ENCODE data around the gene VIPR2.
"Not testable (repeated sequence)": the region's sequence is repeated elsewhere in the genome, so short reads cannot be mapped to it uniquely, and the experiment has no call there.

VIPR2 gene

DNA sequence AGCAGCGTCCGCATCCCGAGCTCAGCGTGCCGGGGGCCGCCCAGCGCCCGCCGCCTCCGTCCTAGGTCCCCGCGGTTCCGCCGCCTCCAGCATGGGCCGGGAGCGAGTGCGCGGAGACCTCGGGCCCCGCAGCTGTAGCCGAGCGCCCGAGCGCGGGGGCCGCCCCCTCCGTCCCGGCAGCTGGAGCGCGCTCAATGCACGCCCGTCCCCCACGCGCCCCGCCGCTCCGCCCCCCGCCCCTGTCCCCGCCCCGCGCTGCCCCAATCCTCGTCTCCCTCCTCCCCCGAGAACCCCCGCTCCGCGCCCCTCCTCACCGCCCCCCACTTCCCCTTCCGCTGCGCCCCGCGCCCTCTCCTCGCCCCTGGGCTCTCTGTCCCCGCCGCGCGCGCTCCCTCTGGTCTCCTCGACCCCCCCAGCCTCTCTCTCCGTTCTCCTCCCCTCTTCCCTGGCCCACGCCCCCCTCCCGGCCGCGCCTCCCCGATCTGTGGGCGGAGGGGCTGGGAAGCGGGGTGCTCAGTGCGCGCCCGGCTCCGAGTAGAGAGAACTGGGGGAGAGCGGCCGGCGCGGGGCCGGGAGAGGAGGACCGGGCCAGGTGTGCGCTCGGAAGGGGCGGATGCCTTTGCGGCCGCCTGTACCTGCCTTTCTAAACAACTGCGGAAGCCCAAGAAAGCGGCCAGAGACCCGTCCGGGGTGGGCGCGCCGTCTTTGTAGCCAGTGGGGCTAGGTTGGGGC lies at the start of gene VIPR2:
Gene VIPR2 (minus strand): TSS at position 110 of the 732 bp plus-strand sequence. CDS start 96 bp downstream, at position 14.
- DNase-seq (ENCODE audit: low read depth in 2 of 2): no peak

GRCh38 chr7:159193543-159194090 lies 49.0 kb upstream of the VIPR2 start:
- DNase-seq (ENCODE audit: low read depth in 2 of 2): no peak

DNA sequence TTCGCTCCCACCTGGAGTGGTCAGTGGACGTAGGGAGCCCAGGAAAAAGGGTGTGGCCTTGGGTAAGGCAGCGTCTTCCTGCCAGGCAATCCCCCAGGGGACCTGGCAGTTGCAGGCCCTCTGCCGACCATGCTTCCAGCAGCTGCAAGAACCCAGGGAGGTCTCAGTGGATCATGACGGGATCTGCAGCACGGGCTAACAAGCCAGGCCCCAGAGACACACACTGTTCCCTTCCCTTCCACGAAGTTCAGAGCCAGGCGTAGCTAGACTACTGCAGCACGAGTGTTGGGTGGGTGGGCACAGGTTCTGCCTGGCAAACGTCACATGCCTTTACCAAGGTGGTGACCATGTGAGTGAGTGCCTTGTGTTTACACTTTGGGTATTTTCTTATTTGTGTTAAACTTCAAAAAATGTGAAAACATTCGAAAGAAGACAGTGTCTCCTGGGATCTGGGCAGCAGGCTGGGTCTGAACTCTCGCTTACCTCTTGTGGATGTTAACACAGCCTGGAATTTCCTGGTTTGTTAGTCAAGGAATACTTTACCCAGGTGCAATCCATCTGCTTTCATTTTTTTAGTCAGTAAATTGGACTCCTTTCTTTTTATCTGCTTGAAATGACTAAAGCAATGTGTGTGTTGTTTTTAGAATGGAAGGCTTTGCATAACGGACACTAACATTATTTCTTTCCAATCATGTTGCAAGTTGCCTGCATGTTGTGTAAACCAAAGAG lies 48.2 kb upstream of the VIPR2 start:
- DNase-seq (ENCODE audit: low read depth in 2 of 2): no peak

DNA sequence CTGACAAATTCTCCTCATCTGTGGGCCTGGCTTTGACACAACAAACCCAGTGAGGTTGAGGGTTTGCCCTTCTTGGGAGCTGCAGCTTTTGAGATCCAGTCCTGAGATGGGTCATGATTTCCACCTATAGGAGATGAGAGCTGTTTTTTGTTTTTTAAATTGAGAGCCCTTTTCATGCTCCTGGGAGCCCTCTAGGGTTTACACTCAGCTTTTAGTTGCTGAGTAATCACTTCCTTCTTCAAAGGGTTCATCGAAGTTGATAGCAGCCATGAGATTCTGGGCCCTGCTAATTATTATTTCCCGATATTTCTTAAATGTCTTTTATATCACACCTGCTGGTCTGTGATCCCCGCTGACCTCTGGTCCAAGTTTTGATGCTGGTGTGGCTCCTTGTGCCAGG lies 47.3 kb upstream of the VIPR2 start:
- DNase-seq (ENCODE audit: low read depth in 2 of 2): no peak

DNA sequence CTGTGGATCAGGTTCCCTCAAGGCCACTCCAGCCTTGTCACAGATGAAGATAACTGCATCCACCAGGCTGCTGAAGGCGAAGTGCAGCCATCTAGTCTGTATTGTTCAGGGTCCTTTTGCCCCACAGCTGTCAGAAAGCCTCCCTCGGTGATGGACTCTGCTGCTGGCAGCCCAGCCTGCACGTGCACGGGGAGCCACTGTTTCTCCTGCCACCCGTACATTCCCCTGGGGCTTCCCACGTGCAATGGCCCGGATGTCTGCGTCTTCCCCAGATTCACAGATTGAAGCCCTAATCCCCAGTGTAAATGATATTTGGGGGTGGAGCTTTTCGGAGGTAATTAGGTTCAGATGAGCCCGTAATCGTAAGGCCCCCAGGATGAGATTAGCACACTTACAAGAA lies 46.6 kb upstream of the VIPR2 start:
- no peak for DNase-seq (ENCODE audit: low read depth in 2 of 2)

DNA sequence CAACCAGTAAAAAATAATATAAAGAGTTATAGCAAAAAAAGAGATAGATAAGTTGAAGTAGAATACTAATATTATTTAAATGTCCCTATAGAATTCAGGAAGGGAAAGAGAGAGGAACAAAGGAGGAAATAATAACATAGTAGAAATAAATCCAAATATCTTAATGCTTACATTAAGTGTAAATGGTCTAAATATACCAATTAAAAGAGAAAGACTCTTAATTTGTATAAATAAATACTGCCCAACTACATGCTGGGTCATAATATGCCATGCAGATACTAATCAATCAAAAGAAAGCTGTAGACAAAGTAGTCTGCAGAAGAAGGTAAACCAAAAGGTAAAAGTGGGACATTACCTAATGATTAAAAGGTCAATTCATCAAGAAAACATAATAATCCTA lies 43.3 kb upstream of the VIPR2 start:
- no peak for DNase-seq (ENCODE audit: low read depth in 2 of 2)

DNA sequence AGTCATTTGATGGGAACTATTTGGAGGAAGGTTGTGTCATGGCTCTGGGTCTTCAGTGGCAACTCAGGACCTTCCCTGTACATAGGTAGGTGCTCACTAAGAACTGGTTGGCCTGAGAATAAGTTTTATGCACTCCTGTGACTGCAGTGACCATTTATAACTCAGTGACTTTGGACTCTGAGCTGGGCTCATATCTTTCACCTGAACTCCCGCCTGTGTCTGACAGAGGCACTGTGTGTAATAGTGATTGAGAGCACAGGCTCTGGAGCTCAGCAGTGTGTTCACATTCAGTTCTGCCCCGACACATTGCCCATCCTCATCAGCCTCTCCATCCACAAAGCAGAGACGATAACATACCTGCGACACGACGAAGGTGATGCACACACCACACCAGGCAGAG lies 34.6 kb upstream of the VIPR2 start:
- DNase-seq (ENCODE audit: low read depth in 2 of 2): no peak

DNA sequence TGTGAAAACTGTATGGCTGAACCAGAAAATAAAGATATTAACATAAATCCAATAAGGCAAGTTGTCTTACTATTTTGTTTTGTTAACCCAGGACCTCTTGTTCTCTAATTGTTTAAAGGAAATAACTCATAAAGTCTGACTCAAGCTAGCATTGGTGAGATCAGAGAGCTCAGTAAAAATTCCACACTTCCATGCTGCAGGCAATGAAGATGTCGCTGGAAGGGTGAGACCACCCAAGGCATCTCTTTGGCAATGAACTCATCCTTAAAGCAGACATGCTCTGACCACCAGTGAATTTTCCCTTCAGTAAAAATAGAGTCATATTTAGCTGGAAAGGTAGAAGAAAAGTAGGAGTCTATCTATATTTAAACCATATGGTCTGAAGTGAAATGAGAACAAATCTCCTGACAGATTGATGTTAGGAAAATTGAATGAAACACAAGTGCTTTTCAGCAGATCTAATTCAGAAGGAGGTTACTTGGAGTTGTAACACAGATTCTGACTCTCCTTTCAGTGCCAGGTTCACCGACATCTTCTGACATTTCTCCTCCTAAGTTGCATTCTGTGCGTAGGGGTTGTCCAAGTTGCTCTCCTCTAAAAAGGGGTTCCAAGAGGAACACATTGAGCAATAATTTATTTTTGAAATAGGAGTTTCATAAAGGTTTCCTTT lies 32.8 kb upstream of the VIPR2 start:
- DNase-seq (ENCODE audit: low read depth in 2 of 2): no peak

- no peak for DNase-seq (ENCODE audit: low read depth in 2 of 2)
These were observed 31.1 kb upstream of the VIPR2 start for GRCh38 chr7:159175792-159176191.

DNA sequence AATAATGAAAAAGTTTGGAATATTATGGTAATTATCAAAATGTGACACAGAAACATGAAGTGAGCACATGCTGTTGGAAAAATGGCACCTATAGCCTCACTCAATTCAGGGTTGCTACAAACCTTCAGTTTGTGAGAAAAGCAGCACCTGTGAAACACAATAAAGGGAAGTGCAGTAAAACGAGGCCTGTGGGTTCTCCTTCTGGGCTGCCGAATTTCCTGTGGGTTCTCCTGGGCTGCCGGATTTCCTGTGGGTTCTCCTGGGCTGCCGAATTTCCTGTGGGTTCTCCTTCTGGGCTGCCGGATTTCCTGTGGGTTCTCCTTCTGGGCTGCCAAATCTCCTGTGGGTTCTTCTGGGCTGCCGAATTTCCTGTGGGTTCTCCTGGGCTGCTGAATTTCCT lies 30.4 kb upstream of the VIPR2 start:
- DNase-seq (ENCODE audit: low read depth in 2 of 2): not testable (repeated sequence)

DNA sequence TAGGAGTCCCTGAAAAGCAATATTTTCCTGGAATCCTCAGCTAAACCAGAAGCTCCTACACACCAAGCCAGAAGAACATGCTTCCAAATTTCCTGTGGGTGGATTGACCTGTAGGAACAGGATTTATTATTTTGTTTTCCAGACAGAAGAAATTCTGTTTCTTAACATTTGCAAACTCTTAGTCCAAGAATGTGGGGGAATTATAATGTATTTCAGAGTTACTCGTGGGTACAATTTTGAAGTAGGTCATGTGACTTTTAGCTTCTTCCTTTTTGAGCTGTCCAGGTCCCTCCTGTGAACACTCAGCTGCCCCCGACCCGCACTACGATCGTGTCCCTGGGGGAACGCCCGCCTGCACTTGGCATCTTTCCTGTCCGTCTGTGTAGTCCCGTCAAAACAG lies 27.7 kb upstream of the VIPR2 start:
- DNase-seq (ENCODE audit: low read depth in 2 of 2): no peak

DNA sequence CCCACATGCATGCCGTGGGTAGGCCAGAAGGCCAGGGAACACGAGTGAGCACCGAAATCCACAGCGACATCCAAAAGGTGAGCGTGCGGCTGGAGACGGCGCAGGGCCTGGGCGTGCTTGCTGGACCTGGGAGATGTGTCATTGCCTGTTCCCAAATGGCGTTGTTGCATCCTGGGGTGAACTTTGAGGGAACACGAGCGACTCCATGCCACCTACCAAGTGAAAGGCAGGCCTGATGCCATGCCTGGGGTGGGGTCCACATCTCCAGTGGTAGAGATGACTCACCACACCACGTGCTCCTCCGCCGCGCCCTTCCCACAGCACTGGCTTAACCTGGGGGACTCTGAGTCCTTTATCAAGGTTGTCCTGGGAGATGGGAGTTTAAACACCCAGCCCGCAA lies 24.7 kb upstream of the VIPR2 start:
- DNase-seq (ENCODE audit: low read depth in 2 of 2): no peak

GRCh38 chr7:159167139-159167538 lies 22.5 kb upstream of the VIPR2 start:
- DNase-seq (ENCODE audit: low read depth in 2 of 2): no peak

DNA sequence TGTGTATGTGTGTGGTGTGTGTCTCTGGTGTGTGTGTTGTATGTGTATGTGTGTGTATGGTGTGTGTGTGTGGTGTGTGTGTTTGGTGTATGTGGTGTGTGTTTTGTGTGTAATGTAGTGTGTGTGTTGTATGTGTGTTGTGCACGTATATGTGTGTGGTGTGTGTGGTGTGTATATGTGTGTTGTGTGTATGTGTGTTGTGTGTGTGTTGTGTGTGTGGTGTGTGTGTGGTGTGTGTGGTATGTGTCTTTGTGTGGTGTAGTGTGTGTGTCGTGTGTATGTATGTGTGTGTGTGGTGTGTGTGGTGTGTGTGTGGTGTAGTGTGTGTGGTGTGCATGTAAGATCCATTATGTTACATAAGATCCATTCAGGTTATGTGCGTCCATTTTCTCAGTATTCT lies 21.9 kb upstream of the VIPR2 start:
- no peak for DNase-seq (ENCODE audit: low read depth in 2 of 2)

DNA sequence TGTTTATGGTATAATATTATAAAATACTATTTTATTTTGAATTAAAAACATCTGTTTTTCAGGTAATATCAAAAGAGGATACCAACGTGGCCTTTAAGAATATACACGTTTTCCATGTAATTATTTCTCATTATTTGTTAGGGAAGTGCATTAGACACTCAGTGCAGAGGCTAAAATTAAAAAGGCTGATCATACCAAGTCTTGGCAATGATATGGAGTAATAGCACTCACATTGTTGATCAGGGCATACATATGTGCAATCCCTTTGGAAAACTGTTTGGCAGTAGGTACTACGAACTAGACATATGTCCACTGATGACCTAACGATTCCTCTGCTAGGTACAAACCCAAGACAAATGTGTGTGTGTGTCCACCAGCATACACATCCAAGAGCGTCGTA lies 20.7 kb upstream of the VIPR2 start:
- DNase-seq (ENCODE audit: low read depth in 2 of 2): no peak

GRCh38 chr7:159163703-159164301 lies 19.1 kb upstream of the VIPR2 start:
- DNase-seq (ENCODE audit: low read depth in 2 of 2): not testable (repeated sequence)

- DNase-seq (ENCODE audit: low read depth in 2 of 2): not testable (repeated sequence)
These were observed 17.5 kb upstream of the VIPR2 start for GRCh38 chr7:159162050-159162626.

DNA sequence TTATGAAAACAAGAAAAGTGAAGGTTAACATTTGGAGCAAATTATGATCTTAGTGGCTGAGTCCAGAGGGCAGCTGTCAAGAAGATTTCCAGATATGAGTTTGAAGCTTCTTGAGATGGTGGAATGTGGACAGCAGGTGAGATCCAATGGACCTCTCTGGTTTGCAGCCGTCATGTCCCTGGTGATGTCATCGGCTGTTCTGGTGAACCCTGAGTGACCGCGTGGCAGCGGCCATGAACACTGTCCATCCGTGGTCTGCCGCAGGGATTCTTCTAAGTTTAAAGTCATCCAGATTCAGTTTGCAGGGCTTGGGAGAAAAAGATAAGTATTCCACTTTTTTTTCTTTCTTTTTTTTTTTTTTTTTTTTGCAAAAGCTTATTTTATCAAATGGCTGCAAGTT lies 15.8 kb upstream of the VIPR2 start:
- no peak for DNase-seq (ENCODE audit: low read depth in 2 of 2)

DNA sequence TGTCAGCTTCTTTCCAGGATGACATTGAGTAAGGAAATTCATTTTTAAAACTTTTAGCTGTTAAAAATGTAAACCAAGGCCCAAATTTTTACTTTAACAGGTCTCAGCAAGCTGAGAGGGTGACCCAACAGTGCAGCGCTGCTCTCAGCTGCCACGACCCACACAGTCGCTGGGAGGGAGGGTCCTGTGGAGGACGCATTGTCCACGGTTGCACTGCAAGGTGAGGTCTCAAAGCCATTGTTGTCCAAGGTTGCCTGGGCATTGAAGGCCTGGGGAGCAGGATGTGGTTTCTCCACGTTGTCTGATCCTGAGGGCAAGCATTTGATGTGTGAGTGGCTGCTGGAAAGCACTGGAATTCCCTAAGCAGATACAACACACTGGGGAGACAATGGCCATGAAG lies 15.1 kb upstream of the VIPR2 start:
- DNase-seq (ENCODE audit: low read depth in 2 of 2): no peak

GRCh38 chr7:159158888-159159405 lies 14.3 kb upstream of the VIPR2 start:
- no peak for DNase-seq (ENCODE audit: low read depth in 2 of 2)

DNA sequence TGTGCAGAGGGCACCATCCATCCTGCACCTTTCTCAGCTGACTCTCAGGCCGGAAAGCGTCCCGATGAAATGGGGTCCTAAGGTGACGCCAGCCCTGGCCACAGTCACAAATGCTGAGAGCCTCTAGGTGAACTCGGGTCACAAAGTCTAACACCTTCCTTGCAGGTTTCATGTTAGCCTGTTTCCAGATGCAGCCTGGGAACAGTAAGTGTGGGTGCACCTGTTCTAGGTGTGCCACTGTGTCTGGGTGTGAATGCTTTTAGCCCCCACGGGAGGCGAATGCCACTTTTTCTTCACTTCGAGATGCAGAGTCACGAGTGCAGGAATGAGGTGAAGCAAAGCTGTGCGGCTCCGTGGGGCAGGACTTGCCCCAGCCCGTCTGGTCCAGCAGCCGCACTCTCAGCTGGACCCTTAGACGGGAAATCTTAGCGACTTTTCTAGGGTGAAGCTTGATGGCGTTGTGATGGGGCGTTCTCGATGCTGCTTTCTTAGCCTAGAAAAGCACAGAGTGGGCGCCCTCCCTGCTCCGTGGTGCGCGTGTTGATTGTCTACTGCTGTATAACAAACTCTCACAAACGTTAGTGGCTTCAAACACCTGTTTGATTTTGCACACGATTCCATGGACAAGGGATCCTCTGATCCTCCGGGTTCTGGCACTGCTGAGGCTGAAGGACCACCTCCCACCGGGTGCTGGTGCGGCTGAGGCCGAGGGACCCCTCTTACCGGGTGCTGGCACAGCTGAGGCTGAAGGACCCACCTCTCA lies 13.6 kb upstream of the VIPR2 start:
- no peak for DNase-seq (ENCODE audit: low read depth in 2 of 2)

All from fibroblast of skin of left quadriceps (primary cell).